HG03439 (cell line): ENCODE results near the gene NFIA.
"Not testable (repeated sequence)": the region's sequence is repeated elsewhere in the genome, so short reads cannot be mapped to it uniquely, and the experiment has no call there.

ENCODE experiments used
- ATAC-seq: cut with Tn5 transposase; IDR thresholded peaks from one replicate; pipeline ENCODE4 v1.9.1; 2021; ENCODE audit warnings: mild to moderate bottlenecking, moderate library complexity; ENCODE audit not compliant: unreplicated experiment

Gene NFIA

DNA sequence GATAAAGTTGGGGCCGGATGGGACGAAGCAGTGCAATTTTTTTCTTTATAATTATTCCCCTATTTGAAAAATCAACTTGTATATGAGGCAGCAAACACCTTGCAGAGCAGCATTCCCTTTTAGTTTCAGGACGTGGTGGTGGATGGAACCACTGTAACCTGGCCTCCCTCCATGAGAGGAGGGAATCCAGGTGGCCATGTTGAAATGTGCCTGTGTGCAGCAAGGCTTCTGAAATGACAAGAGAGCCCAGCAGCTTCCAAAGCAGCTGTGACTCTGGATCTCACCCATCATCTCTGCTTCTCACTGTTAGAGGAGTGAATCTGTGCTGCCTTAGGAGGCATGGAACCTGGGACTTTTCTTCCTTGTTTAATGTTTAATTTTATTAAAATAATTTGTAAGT is 42.3 kb downstream of the NFIA start:
- no peak for ATAC-seq

DNA sequence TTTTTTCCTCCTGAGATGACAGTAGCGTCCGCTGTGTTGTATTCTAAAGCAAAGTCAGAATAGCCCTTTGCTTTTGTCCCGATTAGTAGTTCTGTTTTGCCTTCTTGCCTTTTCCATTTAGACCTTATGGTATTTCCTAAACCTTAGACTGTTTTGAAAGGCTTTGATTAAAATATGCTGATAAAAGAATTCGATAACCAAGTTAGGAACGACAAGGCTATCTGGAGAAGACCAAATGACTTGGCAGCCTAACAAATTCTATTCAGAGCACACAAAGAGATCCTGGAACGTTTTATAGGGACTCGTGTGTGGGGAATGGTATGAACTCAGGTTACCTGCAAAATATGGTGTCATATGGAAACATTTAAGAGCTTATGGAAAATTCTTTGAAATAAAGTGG is 42.9 kb downstream of the NFIA start:
- no peak for ATAC-seq

DNA sequence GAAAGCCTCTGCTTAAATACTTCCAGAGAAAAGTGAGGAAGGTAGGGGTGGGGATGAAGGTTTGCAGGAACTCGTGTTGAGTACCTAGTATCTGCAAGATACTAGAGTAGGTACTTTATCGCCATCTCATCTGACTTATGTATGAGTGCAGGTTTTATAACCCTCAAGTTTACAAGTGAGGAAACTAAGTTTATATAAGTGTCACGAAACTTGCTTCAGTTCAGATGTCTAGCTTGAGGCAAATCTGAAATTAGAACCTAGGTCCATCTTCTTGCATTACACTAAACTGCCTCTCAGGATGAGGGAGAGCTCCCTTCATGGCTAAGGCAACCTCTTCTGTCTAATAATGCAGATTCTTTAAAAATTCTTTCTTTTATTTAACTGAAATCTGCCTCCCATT is 43.5 kb downstream of the NFIA start:
- no peak for ATAC-seq

DNA sequence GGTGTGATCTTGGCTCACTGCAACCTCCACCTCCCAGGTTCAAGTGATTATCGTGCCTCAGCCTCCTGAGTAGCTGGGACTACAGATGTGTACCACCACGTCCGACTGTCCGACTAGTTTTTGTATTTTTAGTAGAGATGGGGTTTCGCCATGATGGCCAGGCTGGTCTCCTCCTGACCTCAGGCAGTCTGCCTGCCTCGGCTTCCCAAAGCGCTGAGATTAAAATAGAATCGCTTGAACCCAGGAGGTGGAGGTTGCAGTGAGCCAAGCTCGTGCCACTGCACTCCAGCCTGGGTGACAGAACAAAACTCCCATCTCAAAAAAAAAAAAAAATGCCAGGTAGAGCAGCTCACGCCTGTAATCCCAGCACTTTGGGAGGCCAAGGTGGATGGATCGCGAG is 44.5 kb downstream of the NFIA start:
- ATAC-seq, result not testable (repeated sequence)

DNA sequence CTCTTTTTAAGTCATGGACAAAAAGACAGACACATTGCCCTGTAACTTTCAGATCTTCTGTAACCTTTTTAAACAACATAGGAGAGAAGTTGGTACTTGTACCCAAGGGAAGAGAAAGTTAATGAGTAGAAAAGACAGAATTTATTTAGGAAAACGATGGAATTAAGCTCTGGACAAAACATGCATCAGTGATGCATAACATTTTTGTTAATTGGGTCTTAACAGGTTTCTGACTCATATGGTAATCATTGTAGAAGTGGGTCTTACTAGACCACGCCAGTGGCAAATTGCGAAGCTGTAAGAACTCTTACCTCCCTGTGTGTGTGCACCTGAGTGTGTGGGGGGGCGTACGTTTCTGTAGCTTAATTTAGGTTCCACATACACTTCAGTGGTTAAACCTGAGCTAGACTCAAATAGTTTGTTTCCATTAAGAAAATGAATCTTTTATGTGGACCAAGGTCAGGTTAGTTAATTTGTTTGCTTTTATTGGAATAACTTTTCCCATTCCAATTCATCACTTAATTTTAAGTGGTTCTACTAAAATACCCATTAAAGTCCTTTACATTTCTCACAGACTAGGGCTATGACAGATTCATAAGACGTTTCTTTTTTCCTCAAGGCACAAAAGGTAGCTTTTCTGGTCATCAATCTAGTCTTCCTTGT is 48.1 kb downstream of the NFIA start:
- ATAC-seq, result no peak

DNA sequence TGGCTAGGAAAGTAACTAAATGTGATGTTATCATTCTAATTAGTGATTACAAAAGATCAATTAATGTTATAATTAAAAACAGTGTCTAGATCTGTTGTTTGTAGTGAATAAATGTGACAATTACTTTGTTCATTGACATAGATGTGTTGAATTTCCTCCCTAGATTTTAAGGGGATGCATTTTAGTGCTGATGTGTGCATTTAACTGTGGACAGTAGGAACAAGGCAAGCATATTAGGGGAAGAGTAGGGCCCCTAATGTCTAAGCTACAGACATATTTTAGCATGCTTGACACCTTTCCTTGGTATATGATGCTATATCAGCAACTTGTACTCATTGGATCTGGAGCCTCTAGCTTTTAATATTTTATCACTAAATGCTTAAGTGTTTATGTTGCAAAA is 48.9 kb downstream of the NFIA start:
- no peak for ATAC-seq

DNA sequence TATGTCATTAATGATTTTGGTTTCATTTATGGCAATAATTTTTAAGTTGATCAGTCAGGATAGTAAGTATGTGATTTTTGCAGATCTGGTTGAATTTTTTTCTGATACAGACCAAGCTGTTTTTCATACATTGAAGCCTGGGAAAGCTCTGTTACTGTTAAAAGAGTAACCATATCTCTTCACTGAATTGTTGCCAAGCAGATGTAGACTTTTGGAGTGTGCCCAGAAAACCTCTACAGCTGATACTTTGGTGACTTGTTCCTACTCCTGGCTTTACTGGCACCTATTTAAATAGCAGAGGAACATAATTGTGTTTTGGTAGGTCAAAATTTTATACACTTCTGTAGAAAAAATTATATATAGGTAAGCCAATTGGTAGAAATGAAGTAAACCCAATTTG is 49.4 kb downstream of the NFIA start:
- no peak for ATAC-seq

DNA sequence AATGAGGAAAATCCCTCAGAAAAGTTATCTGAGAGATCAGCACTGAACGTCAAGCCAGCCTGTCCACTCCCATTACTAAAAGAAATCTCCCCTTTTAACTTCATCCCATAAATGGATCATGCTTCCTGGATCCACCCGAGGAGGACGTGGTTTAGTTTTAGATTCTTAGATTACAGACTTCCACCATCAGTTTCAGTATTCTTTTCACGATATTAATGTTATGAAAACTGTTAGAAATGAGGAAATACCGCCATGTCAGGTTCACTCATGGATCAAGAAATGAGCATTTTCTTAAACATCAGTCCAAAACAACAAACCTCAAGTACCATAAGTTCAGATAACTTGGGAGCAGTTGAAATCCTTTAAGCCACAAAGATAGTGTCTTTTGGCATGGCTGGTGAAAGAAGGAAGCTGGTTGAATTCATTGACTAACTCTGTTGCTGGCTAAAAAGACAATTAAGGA is 49.8 kb downstream of the NFIA start:
- no peak for ATAC-seq

DNA sequence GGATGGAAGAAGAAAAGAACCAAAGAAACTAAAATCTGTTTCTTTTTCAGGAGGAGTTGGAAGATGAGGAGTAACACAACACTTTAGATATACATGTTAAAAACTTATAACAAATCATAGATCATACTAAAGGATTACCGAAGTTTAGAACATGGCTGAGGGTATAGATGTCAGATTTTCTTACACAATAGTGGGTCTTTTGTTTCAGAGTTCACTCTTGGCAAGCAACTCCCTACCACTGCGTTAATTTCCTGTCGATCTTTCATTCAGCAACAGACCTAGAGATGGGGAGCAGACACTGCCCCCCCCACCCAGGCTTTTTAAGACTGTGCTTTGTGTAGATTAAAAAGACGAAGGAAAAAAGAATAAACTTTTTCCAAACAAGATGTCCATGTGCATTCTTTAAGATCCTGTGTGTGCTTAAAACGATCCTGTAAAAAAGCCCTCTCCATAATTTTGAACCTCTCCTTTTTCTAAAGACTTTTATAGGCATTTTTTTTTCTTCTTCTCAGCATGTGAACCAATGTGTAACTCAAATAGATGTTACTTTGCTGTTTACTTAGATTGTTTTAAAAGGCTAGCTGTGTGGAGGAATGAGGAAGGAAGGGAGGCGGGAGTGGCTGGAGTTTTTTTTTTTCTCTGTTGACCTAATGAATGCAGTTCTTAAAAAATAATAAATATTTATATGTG is 50.4 kb downstream of the NFIA start:
- no peak for ATAC-seq

DNA sequence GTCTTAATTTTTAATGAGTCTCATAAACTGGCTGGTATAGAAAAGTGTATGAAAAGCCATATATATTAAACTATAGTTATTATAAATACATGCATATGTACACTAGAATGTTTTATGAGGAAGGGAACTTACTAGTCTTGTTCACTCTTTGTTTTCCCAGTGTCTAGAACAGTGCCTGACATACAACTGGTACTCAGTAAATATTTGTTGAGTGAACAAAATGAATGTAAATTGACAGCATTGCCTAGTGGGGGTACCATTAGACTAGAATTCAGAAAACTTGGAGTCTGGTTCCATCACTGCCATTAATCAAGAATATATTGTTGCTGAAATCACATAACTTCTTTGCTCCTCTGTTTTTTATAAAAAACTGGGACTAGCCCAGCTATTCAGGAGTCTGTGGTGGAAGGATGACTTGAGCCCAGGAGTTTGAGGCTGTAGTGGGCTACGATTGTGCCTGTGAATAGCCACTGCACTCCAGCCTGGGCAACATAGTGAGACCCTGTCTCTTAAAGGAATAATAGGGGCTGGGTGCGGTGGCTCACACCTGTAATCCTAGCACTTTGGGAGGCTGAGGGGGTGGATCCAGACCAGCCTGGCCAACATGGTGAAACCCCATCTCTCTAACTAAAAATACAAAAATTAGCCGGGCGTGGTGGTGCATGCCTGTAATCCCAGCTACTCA is 51.1 kb downstream of the NFIA start:
- ATAC-seq, result no peak

DNA sequence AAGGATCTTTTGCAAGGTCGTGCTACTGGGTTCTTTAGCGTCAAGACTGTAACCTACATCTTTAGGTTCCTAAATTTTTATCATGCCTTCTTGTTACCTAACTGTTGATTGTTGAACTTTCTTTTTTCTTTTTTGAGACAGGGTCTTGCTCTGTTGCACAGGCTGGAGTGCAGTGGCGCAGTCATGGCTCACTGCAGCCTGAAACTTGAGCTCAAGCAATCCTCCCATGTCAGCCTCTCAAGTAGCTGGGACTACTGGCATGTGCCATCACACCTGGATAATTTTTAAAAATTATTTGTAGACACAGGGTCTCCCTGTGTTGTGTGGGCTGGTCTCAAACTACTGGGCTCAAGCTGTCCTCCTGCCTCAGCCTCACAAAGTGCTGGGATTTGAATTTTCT is 52.9 kb downstream of the NFIA start:
- ATAC-seq, result no peak

DNA sequence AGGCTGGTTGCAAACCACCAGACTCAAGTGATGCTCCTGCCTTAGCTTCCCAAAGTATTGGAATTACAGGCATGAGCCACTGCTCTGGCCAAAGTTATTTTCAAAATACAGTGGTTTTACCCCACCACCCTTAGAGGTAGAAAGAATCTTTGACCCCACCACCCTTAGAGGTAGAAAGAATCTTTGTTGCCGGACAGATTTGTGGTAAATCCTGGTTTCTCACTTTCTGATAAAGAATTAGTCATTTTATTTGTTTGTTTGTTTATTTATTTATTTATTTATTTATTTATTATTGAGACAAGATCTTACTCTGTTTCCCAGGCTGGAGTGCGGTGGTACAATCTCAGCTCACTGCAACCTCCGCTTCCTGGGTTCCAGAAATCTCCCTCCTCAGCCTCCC is 55.9 kb downstream of the NFIA start:
- no peak for ATAC-seq

DNA sequence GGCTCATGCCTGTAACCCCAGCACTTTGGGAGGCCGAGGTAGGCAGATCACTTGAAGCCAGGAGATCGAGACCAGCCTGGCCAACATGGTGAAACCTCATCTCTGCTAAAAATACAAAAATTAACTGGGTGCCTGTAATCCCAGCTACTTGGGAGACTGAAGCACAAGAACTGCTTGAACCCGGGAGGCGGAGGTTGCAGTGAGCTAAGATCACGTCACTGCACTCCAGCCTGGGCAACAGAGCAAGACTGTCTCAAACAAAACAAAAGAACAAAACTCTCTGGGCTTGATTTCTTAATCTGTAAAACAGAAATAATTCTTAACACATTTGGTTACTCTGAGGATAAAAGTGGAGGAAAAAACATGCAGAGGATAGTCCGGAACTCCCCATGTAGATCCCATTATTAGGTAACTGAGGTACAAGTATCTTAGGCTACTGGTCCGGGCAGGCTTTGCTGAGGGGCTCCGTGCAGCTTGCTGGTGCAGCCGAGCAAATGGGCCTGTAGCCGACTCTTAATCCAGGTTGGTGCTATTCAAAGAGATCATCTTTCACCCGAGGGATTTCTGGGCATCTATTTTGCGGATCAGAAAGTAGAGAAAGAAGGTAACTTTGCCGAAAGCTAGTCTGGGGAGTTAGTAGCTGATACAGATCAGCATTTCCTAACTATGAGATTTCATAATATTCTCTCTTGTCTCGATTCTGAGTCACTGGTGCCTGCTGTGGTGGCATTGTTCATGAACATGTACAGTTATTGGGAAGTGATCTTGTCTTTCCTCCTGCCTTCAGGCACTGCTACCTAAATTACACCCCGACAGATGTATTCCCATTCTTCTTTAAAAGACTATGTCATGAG is 56.8 kb downstream of the NFIA start:
- ATAC-seq, result no peak

DNA sequence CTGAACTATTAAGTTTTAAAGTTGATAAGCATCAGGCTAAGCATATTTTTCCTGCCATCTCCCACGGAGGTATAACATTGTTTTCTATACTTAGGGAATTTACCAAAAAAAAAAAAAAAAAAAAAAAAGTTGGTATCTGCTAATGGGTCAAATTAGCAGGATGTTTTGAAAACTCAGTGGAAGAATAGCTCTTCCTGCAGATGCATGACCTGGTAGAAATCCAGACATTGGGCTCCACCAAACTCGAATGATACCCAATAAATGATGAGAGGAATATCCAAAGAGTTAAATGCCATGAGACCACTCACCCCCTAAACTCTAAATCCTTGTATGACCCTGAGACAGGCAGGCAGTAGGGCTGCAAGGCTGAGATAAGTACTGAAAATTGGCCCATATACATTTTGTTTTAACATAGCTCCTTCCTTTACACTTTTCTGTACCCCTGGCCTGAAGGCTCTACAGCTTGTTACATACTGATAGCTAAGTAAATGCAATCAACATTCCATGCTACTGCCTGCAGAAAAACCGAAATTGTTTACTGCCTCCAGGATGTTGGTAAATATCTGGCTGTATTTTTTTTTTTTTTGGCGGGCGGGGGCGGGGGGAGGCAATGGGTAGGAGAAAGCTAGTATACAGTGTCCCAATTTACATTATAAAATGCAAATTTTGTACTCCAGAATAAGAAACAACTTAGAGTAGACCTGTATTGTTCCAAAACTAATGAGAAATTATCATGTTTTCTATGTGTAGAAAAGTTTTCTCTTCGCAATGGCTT is 57.6 kb downstream of the NFIA start:
- no peak for ATAC-seq

DNA sequence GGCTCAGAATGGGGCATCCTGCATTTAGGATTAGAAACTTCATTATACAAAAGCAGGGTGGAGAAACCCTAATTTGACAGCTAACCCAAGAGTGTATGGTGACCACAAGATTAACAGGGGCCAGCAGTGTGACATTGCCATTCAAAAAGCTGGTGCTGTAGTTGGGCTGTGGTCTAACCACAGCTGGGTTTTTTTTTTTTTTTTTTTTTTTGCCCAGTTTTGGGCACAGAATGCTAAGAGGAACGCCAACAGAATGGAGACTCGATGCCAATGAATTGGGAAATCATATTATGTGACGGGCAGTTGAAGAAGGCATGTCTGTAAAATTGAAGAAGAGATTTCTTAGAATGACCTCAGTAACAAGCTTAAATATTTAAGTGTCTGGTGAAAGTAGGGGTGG is 58.4 kb downstream of the NFIA start:
- ATAC-seq, result no peak

DNA sequence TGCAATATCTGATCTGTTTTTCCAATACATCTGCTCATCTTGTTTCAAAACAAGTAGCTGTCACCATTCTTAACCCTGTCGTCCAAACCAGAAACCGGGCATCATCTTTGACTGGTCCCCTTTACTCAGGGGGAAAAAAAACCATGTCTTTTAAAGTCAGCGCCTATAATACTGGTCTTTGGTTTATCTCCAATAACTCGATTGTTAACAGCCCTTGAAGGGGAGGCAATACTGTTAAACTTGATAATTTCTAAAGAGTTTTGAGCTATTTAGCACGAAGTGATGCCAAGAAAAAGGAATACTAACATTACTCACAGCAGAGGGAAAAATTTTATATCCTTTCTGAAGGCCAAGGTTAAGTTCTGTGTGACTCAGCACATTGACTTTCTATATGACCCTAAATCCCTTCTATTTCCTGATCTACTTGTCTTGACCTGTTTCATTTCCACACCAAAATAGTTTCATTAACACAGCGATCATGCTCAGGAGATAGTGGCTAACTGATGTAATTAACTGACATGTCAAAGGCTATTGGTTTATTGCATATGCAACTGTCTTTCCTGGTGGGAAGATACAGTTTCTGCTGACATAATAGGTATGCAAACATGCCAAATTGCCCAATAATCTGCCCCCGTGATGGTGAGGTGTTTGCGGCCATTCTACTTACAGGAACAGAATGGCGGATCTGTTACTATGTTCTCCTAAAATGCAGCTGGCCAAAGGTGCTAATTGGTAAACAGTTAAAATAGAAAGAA is 59.1 kb downstream of the NFIA start:
- ATAC-seq, result no peak

DNA sequence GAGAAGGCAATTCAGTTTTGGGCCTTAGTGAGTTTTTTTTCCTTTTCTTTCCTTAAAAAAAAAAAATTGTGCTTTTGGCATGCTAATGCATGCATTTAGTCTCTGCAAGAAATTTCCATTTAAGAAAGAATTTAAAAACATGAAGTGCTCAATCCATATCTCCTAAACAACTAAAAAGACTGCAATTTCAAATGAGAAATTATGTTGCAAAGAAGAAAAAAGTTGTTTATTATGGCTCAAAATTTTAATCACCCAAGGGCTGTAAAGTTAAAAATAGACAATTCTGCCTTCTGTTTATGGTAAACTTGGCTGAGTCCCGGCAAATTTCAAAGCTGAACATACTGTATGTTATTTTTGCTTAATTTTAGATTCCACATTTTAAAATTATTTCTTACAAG is 59.7 kb downstream of the NFIA start:
- ATAC-seq, result no peak

DNA sequence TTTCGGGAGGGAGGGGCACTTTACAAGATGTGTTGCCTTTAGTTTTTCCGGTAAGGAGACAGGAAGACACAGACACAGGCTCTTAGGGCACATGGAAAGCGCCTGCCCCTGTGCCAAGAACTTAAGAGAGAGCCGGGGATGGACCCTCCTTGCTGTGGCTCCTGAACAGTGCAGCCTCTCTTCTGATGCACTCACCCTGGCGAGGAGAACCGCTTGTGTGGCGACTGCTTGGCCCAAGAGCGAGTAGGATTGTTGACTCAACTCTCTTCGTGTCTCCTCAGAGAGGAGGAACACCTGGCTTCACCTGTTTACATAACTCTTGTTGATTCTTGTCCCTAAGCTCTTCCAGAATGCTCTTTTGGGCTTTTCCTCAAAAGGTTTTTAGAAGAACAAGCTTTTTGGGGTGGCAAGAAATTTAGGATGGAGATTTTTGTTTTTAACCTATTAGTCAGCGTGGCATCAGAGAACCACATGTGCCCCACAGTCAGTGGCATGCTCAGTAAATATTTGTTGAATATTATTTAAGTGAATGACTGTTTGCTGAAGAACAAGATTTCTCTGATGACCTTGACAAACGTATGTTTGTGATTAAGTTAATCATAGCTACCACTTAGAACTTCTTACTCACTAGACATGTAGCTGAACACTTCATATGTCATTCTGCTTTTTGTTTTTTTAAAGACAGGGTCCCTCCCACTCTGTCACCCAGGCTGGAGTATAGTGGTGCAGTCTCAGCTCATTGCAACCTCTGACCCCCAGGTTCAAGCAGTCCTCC is 60.6 kb downstream of the NFIA start:
- ATAC-seq, result no peak

DNA sequence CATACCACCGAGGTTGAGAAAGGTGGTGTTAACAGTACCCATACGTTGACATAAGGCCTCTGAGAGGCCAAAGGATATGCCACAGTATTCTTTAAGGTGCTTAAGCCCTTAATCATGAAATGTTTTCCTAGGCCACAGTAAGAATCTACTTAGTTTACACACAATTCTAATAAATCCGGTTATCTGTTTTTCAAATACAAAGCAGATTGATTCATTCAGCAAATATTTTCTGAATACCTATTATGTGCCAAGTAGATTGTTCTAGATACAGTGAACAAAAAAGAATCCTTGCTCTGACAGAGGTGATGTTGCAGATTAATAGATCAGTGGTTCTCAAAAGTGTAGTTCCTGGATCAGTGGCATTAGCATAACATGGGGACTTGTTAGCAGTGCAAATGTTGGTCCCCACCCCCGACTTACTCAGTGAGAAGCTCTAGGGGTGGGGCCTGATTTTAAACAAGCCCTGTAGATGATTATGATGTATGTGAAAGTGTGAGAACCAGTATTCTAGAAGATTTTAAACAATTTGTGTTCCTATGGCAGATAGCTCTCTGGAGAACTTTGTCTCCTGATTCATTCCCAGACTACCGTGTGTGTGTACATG is 61.6 kb downstream of the NFIA start:
- ATAC-seq, result no peak
